ENCODE results near the gene LAYN.

The LAYN gene

GRCh38 chr11:111512296-111513239, 28.0 kb upstream of the LAYN start, which contains the start of gene BTG4:
BTG4 (minus strand) TSS chr11:111512386; CDS start chr11:111498776, 13,610 bp downstream.
- Histone ChIP-seq H3K79me2 (ENCODE audit: control insufficient read depth, low read length) (no peaks in the 10 kb centered on the region), H3K36me3 (ENCODE audit: control insufficient read depth, low read length) (no peaks in the 10 kb centered on the region), H3K4me1 (ENCODE audit: control insufficient read depth, low read length) (no peaks in the 10 kb centered on the region), H3K27ac (ENCODE audit: low read depth, low read length) (no peak within 1 kb of the TSS), H3K9me2 (replicated peaks; ENCODE audit: control insufficient read depth, low read length) (no peaks in the 10 kb centered on the region), H3K4me2 (ENCODE audit: low read length) (peak within 1 kb of the TSS; percentile 31; the same call in 1 of the 2 replicates), H3K27me3 (ENCODE audit: control insufficient read depth, low read length) (peaks cover 12% of the 10 kb centered on the region), H4K20me1 (ENCODE audit: control insufficient read depth, insufficient read depth, low read depth, low read length) (no peaks in the 10 kb centered on the region), H3K9me3 (ENCODE audit: control insufficient read depth, insufficient read depth, low read length) (no peaks in the 10 kb centered on the region), H3F3A (ENCODE audit: control insufficient read depth, insufficient read depth) (no peaks in the 10 kb centered on the region), H3K4me3 (ENCODE audit: low read length) (0 out of 2 replicates have a peak within 1 kb of the TSS, but pooled peaks have one; percentile 25)
- no peak for TF ChIP-seq CTCF (IDR thresholded peaks at IDR 0.05; ENCODE audit: low read depth, low read length, poor library complexity, severe bottlenecking)
- no peak for TF ChIP-seq EZH2phosphoT487 (IDR thresholded peaks at IDR 0.05; ENCODE audit: borderline replicate concordance, low read length)

- Histone ChIP-seq H3K9me2 (replicated peaks; ENCODE audit: control insufficient read depth, low read length) (no peaks in the 10 kb centered on the region), H3K27me3 (ENCODE audit: control insufficient read depth, low read length) (peaks cover 12% of the 10 kb centered on the region), H3K9me3 (ENCODE audit: control insufficient read depth, insufficient read depth, low read length) (no peaks in the 10 kb centered on the region), H3K36me3 (ENCODE audit: control insufficient read depth, low read length) (no peaks in the 10 kb centered on the region), H3K27ac (ENCODE audit: low read depth, low read length) (no peak overlapping the region), H3K4me2 (ENCODE audit: low read length) (peak overlapping the region; percentile 31; the same call in 1 of the 2 replicates), H3K4me3 (ENCODE audit: low read length) (no peak overlapping the region), H3K79me2 (ENCODE audit: control insufficient read depth, low read length) (no peaks in the 10 kb centered on the region), H3K4me1 (ENCODE audit: control insufficient read depth, low read length) (no peaks in the 10 kb centered on the region), H4K20me1 (ENCODE audit: control insufficient read depth, insufficient read depth, low read depth, low read length) (no peaks in the 10 kb centered on the region), H3F3A (ENCODE audit: control insufficient read depth, insufficient read depth) (no peaks in the 10 kb centered on the region)
- TF ChIP-seq CTCF (IDR thresholded peaks at IDR 0.05; ENCODE audit: low read depth, low read length, poor library complexity, severe bottlenecking) (no peak), EZH2phosphoT487 (IDR thresholded peaks at IDR 0.05; ENCODE audit: borderline replicate concordance, low read length) (no peak)
Measured at GRCh38 chr11:111513240-111513605, 27.3 kb upstream of the LAYN start.

GRCh38 chr11:111514216-111515031, 26.1 kb upstream of the LAYN start, which contains the start of gene HOATZ:
HOATZ (plus strand) TSS chr11:111514778; CDS start chr11:111514785, 7 bp downstream.
- Histone ChIP-seq H3K9me2 (replicated peaks; ENCODE audit: control insufficient read depth, low read length) (no peaks in the 10 kb centered on the region), H3F3A (ENCODE audit: control insufficient read depth, insufficient read depth) (no peaks in the 10 kb centered on the region), H3K36me3 (ENCODE audit: control insufficient read depth, low read length) (no peaks in the 10 kb centered on the region), H3K4me1 (ENCODE audit: control insufficient read depth, low read length) (no peaks in the 10 kb centered on the region), H4K20me1 (ENCODE audit: control insufficient read depth, insufficient read depth, low read depth, low read length) (no peaks in the 10 kb centered on the region), H3K27ac (ENCODE audit: low read depth, low read length) (no peak within 1 kb of the TSS), H3K79me2 (ENCODE audit: control insufficient read depth, low read length) (no peaks in the 10 kb centered on the region), H3K27me3 (ENCODE audit: control insufficient read depth, low read length) (peaks cover 12% of the 10 kb centered on the region), H3K4me3 (ENCODE audit: low read length) (no peak within 1 kb of the TSS), H3K9me3 (ENCODE audit: control insufficient read depth, insufficient read depth, low read length) (no peaks in the 10 kb centered on the region), H3K4me2 (ENCODE audit: low read length) (no peak within 1 kb of the TSS)
- TF ChIP-seq CTCF (IDR thresholded peaks at IDR 0.05; ENCODE audit: low read depth, low read length, poor library complexity, severe bottlenecking) (no peak), EZH2phosphoT487 (IDR thresholded peaks at IDR 0.05; ENCODE audit: borderline replicate concordance, low read length) (no peak)
